Lower leg skin (tissue), 3 donors: ENCODE results near the gene LNPEP.

Experiments used
- POLR2A ChIP-seq, 2 donors: fragments of 450-650 bp; IDR thresholded peaks; one replicate each; pipeline ENCODE4 v1.6.1; 2016 to 2017; ENCODE audit warnings: antibody characterized with exemption in 2 of 2, mild to moderate bottlenecking in 1 of 2, moderate library complexity in 1 of 2
- TF ChIP-seq, protein P1 (sequence below), 3 donors: fragments of 450-650 bp; IDR thresholded peaks; one replicate each; pipeline ENCODE4 v1.5.1; 2016; ENCODE audit warnings: antibody characterized with exemption in 3 of 3, mild to moderate bottlenecking in 3 of 3, moderate library complexity in 2 of 3

- TF ChIP-seq, protein P1, sequence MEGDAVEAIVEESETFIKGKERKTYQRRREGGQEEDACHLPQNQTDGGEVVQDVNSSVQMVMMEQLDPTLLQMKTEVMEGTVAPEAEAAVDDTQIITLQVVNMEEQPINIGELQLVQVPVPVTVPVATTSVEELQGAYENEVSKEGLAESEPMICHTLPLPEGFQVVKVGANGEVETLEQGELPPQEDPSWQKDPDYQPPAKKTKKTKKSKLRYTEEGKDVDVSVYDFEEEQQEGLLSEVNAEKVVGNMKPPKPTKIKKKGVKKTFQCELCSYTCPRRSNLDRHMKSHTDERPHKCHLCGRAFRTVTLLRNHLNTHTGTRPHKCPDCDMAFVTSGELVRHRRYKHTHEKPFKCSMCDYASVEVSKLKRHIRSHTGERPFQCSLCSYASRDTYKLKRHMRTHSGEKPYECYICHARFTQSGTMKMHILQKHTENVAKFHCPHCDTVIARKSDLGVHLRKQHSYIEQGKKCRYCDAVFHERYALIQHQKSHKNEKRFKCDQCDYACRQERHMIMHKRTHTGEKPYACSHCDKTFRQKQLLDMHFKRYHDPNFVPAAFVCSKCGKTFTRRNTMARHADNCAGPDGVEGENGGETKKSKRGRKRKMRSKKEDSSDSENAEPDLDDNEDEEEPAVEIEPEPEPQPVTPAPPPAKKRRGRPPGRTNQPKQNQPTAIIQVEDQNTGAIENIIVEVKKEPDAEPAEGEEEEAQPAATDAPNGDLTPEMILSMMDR (IDR thresholded peaks at IDR 0.05): no peak
- no peak for TF ChIP-seq POLR2A (IDR thresholded peaks at IDR 0.05)
Observed at GRCh38 chr5:96927008-96927407, 8.9 kb upstream of the LNPEP start.
